Measurements from ENCODE around the gene SLC12A5.
A peak's percentile ranks its signal among the peaks of the same experiment; 100 is the strongest.

The SLC12A5 gene

GRCh38 chr20:46089417-46090388 is 60.7 kb downstream of the SLC12A5 start, which contains the start of gene NCOA5 (continued):
- TF ChIP-seq ZNF211 (tag by site-specific recombination; IDR thresholded peaks at IDR 0.05; ENCODE audit: low read depth) = no peak
- TF ChIP-seq GLIS1 (tag by site-specific recombination; IDR thresholded peaks at IDR 0.05) = peak; percentile 79
- TF ChIP-seq ZNF76 (tag by site-specific recombination; IDR thresholded peaks at IDR 0.05; ENCODE audit: borderline replicate concordance, low read depth) = peak; percentile 70
- TF ChIP-seq ZNF280D (tag by site-specific recombination; IDR thresholded peaks at IDR 0.05) = no peak
- no peak for TF ChIP-seq ZNF670 (tag by site-specific recombination; IDR thresholded peaks at IDR 0.05; ENCODE audit: low read depth)
- peak; percentile 62; the same call in 1 of the 2 replicates for TF ChIP-seq EGR2 (tag by site-specific recombination; IDR thresholded peaks at IDR 0.05; ENCODE audit: low read depth)
- no peak for TF ChIP-seq ZNF138 (tag by site-specific recombination; IDR thresholded peaks at IDR 0.05; ENCODE audit: borderline replicate concordance)
- TF ChIP-seq ZNF174 (tag by site-specific recombination; IDR thresholded peaks at IDR 0.05) = peak; percentile 62; the same call in 1 of the 2 replicates
- TF ChIP-seq TSHZ1 (tag by site-specific recombination; IDR thresholded peaks at IDR 0.05; ENCODE audit: borderline replicate concordance) = no peak
- TF ChIP-seq ZNF544 (tag by site-specific recombination; IDR thresholded peaks at IDR 0.05) = no peak
- no peak for TF ChIP-seq ZSCAN5A (tag by site-specific recombination; IDR thresholded peaks at IDR 0.05)
- no peak for TF ChIP-seq ZNF548 (tag by site-specific recombination; IDR thresholded peaks at IDR 0.05)
- no peak for TF ChIP-seq ZBTB11 (tag by site-specific recombination; conservative IDR thresholded peaks at IDR 0.05; ENCODE audit: low read depth)
- TF ChIP-seq ZNF394 (tag by site-specific recombination; IDR thresholded peaks at IDR 0.05; ENCODE audit: borderline replicate concordance) = no peak
- peak; percentile 3; the same call in 1 of the 2 replicates for TF ChIP-seq OVOL3 (tag by site-specific recombination; IDR thresholded peaks at IDR 0.05)
- TF ChIP-seq ZNF654 (tag by site-specific recombination; IDR thresholded peaks at IDR 0.05; ENCODE audit: low read depth) = no peak
- no peak for TF ChIP-seq TRIM28 (IDR thresholded peaks at IDR 0.05; ENCODE audit: borderline replicate concordance, low read length)
- TF ChIP-seq ZNF747 (tag by site-specific recombination; IDR thresholded peaks at IDR 0.05) = no peak
- TF ChIP-seq ZNF169 (tag by site-specific recombination; IDR thresholded peaks at IDR 0.05) = no peak
- TF ChIP-seq ZNF155 (tag by site-specific recombination; IDR thresholded peaks at IDR 0.05) = no peak
- no peak for TF ChIP-seq HOXA7 (CRISPR knock-in tag; IDR thresholded peaks at IDR 0.05; ENCODE audit: borderline replicate concordance)
- TF ChIP-seq ZNF549 (tag by site-specific recombination; IDR thresholded peaks at IDR 0.05) = no peak
- no peak for TF ChIP-seq RBAK (tag by site-specific recombination; IDR thresholded peaks at IDR 0.05)
- TF ChIP-seq ZNF404 (tag by site-specific recombination; IDR thresholded peaks at IDR 0.05) = no peak
- no peak for TF ChIP-seq ZNF121 (tag by site-specific recombination; IDR thresholded peaks at IDR 0.05)
- TF ChIP-seq PRDM6 (tag by site-specific recombination; IDR thresholded peaks at IDR 0.05) = no peak
